Measurements from ENCODE around the gene PRKCZ.
A peak's percentile ranks its signal among the peaks of the same experiment; 100 is the strongest.

PRKCZ gene

GRCh38 chr1:2129256-2129943 is 79.2 kb downstream of the PRKCZ start:
- DNase-seq (ENCODE audit: low read depth): no peak
- TF ChIP-seq, protein P1, sequence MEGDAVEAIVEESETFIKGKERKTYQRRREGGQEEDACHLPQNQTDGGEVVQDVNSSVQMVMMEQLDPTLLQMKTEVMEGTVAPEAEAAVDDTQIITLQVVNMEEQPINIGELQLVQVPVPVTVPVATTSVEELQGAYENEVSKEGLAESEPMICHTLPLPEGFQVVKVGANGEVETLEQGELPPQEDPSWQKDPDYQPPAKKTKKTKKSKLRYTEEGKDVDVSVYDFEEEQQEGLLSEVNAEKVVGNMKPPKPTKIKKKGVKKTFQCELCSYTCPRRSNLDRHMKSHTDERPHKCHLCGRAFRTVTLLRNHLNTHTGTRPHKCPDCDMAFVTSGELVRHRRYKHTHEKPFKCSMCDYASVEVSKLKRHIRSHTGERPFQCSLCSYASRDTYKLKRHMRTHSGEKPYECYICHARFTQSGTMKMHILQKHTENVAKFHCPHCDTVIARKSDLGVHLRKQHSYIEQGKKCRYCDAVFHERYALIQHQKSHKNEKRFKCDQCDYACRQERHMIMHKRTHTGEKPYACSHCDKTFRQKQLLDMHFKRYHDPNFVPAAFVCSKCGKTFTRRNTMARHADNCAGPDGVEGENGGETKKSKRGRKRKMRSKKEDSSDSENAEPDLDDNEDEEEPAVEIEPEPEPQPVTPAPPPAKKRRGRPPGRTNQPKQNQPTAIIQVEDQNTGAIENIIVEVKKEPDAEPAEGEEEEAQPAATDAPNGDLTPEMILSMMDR (conservative IDR thresholded peaks at IDR 0.05; ENCODE audit: low read depth, low read length): no peak
- no peak overlapping the region for H3K4me3 ChIP-seq (ENCODE audit: low read depth, low read length)

GRCh38 chr1:2130156-2130555 is 79.9 kb downstream of the PRKCZ start:
- no peak overlapping the region for H3K4me3 ChIP-seq (ENCODE audit: low read depth, low read length)
- no peak for DNase-seq (ENCODE audit: low read depth)
- TF ChIP-seq, protein P1 (conservative IDR thresholded peaks at IDR 0.05; ENCODE audit: low read depth, low read length): no peak

DNA sequence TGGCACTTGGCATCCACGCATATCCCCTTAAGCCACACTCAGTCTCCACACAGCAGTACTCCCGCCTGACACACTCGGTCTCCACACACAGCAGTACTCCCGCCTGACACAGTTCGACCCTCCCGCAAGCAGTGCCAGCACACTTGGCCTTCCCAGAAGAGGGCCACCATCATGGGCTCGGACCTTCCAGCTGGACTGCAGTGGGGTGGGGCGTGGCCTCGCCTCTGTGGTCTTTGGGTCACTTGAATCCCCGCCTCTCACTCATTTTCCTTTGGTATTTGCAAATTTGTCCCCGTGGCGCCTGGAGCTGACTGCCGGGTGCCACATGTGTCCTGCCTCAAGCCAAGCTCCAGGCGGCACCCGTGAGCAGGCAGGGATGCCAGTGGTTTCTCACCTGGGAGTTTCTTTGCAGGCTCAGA is 80.7 kb downstream of the PRKCZ start:
- H3K4me3 ChIP-seq (ENCODE audit: low read depth, low read length): no peak overlapping the region
- no peak for DNase-seq (ENCODE audit: low read depth)
- TF ChIP-seq, protein P1 (conservative IDR thresholded peaks at IDR 0.05; ENCODE audit: low read depth, low read length): no peak

GRCh38 chr1:2132222-2133038 is 82.2 kb downstream of the PRKCZ start:
- DNase-seq (ENCODE audit: low read depth): peak; percentile 80
- TF ChIP-seq, protein P1 (conservative IDR thresholded peaks at IDR 0.05; ENCODE audit: low read depth, low read length): peak; percentile 81
- peak overlapping the region; percentile 54 for H3K4me3 ChIP-seq (ENCODE audit: low read depth, low read length)

DNA sequence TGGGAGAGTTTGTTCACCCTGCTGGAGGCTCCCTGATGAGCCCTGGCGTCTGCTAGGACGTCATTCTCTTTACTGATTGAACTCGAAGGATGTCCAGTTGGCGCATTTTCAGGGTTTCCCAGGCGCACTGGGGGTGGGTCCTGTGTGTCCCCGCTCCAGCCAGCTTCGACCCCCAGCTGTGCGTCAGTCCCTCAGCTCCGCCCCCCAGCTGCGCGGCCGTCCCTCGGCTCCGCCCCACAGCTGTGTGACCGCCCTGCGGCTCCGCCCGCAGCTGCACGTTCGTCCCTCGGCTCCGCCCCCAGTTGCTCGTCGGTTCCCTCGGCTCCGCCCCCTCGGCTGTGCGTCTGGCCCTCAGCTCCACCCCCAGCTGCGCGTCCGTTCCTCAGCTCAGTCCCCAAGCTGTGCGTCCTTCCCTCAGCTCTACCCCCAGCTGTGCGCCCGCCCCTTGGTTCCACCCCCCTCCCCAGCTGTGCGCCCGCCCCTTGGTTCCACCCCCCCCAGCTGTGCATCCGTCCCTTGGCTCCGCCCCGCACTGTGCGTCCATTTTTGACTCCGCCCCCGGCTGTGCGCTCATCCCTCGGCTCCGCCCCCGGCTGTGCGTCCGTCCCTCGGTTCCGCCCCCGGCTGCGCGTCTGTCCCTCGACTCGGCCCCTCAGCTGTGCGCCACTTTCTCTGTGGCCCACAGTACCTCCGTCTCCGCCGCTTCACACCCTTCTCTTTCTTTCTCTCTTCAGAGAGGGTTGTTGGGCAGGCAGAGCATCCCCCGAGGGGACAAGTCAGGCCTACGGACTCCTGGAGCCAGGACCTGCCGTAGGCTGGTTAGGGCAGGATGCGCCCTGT is 83.0 kb downstream of the PRKCZ start:
- TF ChIP-seq, protein P1 (conservative IDR thresholded peaks at IDR 0.05; ENCODE audit: low read depth, low read length): no peak
- H3K4me3 ChIP-seq (ENCODE audit: low read depth, low read length): peak overlapping the region; percentile 54
- peak; percentile 99 for DNase-seq (ENCODE audit: low read depth)

DNA sequence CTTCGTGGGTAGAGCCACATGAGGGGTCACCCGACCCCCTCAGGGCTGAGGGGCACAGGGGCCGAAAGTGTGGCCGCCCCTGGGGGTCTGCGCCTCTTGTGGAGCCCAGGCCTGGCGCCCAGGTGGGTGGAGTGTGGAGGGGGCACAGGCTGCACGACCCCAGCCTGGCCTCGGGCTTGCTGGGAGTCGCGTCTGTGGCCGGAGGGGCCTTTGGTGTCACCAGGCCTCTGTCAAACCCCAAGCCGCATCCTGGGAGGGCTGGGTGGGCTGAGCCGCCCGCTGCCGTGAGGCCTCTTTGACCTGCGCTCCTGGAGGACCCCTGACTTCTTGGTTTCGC is 83.6 kb downstream of the PRKCZ start:
- peak overlapping the region; percentile 54 for H3K4me3 ChIP-seq (ENCODE audit: low read depth, low read length)
- DNase-seq (ENCODE audit: low read depth): no peak
- TF ChIP-seq, protein P1 (conservative IDR thresholded peaks at IDR 0.05; ENCODE audit: low read depth, low read length): no peak

All from choroid plexus epithelial cell (primary cell).